ENCODE measurements around the gene KRI1.
"Not testable (repeated sequence)": the region's sequence is repeated elsewhere in the genome, so short reads cannot be mapped to it uniquely, and the experiment has no call there.

The KRI1 gene

GRCh38 chr19:10538204-10538983, 27.4 kb downstream of the KRI1 start:
- no peak overlapping the region for H3K27ac ChIP-seq
- no peak for TF ChIP-seq CTCF (IDR thresholded peaks at IDR 0.05)
- no peak for TF ChIP-seq ZFX (IDR thresholded peaks at IDR 0.05; ENCODE audit: borderline replicate concordance)

GRCh38 chr19:10537668-10538067, 28.1 kb downstream of the KRI1 start:
- H3K27ac ChIP-seq: no peak overlapping the region
- no peak for TF ChIP-seq ZFX (IDR thresholded peaks at IDR 0.05; ENCODE audit: borderline replicate concordance)
- TF ChIP-seq CTCF (IDR thresholded peaks at IDR 0.05): no peak

GRCh38 chr19:10535613-10536012, 30.2 kb downstream of the KRI1 start:
- TF ChIP-seq ZFX (IDR thresholded peaks at IDR 0.05; ENCODE audit: borderline replicate concordance): no peak
- no peak for TF ChIP-seq CTCF (IDR thresholded peaks at IDR 0.05)
- H3K27ac ChIP-seq: no peak overlapping the region

GRCh38 chr19:10533646-10534386, 32.0 kb downstream of the KRI1 start:
- TF ChIP-seq CTCF (IDR thresholded peaks at IDR 0.05) (no peak), ZFX (IDR thresholded peaks at IDR 0.05; ENCODE audit: borderline replicate concordance) (no peak)
- no peak overlapping the region for H3K27ac ChIP-seq

GRCh38 chr19:10532457-10532856, 33.4 kb downstream of the KRI1 start:
- H3K27ac ChIP-seq: no peak overlapping the region
- TF ChIP-seq ZFX (IDR thresholded peaks at IDR 0.05; ENCODE audit: borderline replicate concordance) (no peak), CTCF (IDR thresholded peaks at IDR 0.05) (no peak)

- H3K27ac ChIP-seq: not testable (repeated sequence)
Measured at GRCh38 chr19:10526887-10527286, 38.9 kb downstream of the KRI1 start.

GRCh38 chr19:10525636-10526035, 40.2 kb downstream of the KRI1 start:
- no peak overlapping the region for H3K27ac ChIP-seq
- TF ChIP-seq ZFX (IDR thresholded peaks at IDR 0.05; ENCODE audit: borderline replicate concordance): no peak
- no peak for TF ChIP-seq CTCF (IDR thresholded peaks at IDR 0.05)
